PFSK-1 (cell line): ENCODE results near the gene PHF2.

ENCODE experiments used
- FOXP2 ChIP-seq: optimal IDR thresholded peaks from 2 replicates; pipeline ENCODE3; 2011; ENCODE audit warnings: borderline replicate concordance, control low read depth, inconsistent platforms; ENCODE audit not compliant: insufficient read depth; ENCODE audit errors: extremely low read length, extremely low read depth
- POLR2AphosphoS5 ChIP-seq: IDR thresholded peaks from 2 replicates; pipeline ENCODE4 v1.6.1; 2012; ENCODE audit warnings: low read depth, mild to moderate bottlenecking, control low read depth, low read length, moderate library complexity
- SIN3A ChIP-seq: IDR thresholded peaks from 2 replicates; pipeline ENCODE4 v1.6.1; 2012; ENCODE audit warnings: mild to moderate bottlenecking, low read length, moderate library complexity, borderline replicate concordance; ENCODE audit not compliant: insufficient read depth
- TAF1 ChIP-seq: IDR thresholded peaks from 2 replicates; pipeline ENCODE4 v1.6.1; 2012; ENCODE audit warnings: low read length, control low read depth, borderline replicate concordance; ENCODE audit not compliant: insufficient read depth
- TF ChIP-seq, protein P1 (sequence below), 2 experiments: IDR thresholded peaks; 2 replicates each; pipeline versions ENCODE4 v1.6.1 to v1.8.0; 2011 to 2012; ENCODE audit warnings: low read depth in 2 of 2, low read length in 2 of 2, control low read depth in 1 of 2, inconsistent platforms in 1 of 2, mild to moderate bottlenecking in 1 of 2, moderate library complexity in 1 of 2; ENCODE audit not compliant: insufficient read depth in 1 of 2

The PHF2 gene

DNA sequence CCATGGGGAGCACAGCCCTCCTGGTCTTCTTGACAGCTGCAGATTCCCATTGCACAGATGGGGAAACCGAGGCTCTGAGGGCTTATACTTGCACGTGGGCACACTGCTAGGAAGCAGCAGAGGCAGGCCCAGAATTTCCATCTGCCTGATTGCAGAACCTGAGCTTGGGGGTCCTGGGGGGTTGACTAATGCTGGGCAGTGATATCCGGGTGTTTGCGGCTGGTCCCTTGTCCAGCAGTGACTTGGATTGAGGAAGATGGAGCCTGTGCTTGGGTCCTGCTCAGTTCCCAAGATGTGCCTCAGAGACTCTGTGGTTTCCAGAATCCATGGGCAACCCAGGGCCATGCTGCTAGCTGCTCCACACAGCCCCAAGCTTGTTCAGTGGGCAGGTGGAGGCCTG lies 91.2 kb downstream of the PHF2 start:
- TF ChIP-seq FOXP2 (no peak), SIN3A (no peak), POLR2AphosphoS5 (no peak), TAF1 (no peak)
- TF ChIP-seq, protein P1, sequence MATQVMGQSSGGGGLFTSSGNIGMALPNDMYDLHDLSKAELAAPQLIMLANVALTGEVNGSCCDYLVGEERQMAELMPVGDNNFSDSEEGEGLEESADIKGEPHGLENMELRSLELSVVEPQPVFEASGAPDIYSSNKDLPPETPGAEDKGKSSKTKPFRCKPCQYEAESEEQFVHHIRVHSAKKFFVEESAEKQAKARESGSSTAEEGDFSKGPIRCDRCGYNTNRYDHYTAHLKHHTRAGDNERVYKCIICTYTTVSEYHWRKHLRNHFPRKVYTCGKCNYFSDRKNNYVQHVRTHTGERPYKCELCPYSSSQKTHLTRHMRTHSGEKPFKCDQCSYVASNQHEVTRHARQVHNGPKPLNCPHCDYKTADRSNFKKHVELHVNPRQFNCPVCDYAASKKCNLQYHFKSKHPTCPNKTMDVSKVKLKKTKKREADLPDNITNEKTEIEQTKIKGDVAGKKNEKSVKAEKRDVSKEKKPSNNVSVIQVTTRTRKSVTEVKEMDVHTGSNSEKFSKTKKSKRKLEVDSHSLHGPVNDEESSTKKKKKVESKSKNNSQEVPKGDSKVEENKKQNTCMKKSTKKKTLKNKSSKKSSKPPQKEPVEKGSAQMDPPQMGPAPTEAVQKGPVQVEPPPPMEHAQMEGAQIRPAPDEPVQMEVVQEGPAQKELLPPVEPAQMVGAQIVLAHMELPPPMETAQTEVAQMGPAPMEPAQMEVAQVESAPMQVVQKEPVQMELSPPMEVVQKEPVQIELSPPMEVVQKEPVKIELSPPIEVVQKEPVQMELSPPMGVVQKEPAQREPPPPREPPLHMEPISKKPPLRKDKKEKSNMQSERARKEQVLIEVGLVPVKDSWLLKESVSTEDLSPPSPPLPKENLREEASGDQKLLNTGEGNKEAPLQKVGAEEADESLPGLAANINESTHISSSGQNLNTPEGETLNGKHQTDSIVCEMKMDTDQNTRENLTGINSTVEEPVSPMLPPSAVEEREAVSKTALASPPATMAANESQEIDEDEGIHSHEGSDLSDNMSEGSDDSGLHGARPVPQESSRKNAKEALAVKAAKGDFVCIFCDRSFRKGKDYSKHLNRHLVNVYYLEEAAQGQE (IDR thresholded peaks at IDR 0.05; ENCODE audit: insufficient read depth in 1 of 2, low read depth in 2 of 2, low read length in 2 of 2): no peak

- no peak for TF ChIP-seq POLR2AphosphoS5
- no peak for TF ChIP-seq SIN3A
- TF ChIP-seq, protein P1 (IDR thresholded peaks at IDR 0.05; ENCODE audit: insufficient read depth in 1 of 2, low read depth in 2 of 2, low read length in 2 of 2): no peak
- no peak for TF ChIP-seq TAF1
- no peak for TF ChIP-seq FOXP2
Measured at GRCh38 chr9:93668261-93668871, 92.0 kb downstream of the PHF2 start.

DNA sequence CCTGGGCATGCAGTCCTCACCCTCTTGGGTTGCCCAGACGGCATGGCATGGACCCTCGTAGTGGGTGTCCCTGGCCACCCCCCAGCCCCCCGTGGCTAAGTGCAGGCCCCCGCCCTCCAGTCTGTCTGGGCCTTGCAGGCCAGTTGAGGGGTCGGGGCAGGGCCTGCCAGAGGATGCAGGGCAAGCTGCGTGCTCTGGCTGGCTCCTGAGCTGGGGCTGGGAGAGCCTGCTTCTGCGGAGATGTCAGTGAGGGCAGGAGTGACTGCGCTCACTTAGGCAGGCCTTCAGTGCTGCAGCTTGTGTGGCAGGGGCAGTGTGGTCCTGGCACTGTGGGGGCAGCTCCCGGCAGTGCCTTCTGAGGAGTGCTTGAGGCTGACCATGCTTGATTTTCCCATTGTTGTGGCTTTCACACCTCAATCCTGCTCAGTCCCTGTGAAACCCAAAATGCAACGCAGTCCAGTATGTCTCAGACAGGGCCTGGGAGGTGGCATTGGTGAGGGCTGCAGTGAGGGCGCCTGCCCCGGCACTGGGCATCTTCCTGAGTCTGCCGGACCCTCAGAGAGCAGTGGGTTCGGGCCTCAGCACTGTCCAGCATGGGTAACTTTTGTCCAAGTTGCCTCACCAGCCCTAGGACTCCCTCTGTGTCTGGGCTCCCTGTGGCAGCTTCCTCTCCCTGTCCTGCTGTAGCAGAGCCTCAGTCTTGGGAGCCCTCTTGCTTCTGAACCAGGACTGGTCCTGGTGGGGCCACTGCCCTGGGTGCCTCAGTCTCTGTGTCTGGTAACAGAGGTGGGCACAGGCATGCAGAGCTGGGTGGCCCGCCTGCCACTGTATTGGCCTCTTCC lies 93.0 kb downstream of the PHF2 start:
- no peak for TF ChIP-seq TAF1
- TF ChIP-seq SIN3A: no peak
- no peak for TF ChIP-seq FOXP2
- TF ChIP-seq POLR2AphosphoS5: no peak
- TF ChIP-seq, protein P1 (IDR thresholded peaks at IDR 0.05; ENCODE audit: insufficient read depth in 1 of 2, low read depth in 2 of 2, low read length in 2 of 2): no peak

- TF ChIP-seq SIN3A (no peak), FOXP2 (no peak), TAF1 (no peak), POLR2AphosphoS5 (no peak)
- TF ChIP-seq, protein P1 (IDR thresholded peaks at IDR 0.05; ENCODE audit: insufficient read depth in 1 of 2, low read depth in 2 of 2, low read length in 2 of 2): no peak
Measured at GRCh38 chr9:93669958-93670207, 93.5 kb downstream of the PHF2 start.
